ACC112 (cell line): ENCODE data around the gene KRTAP2-2.
"Not testable (repeated sequence)": the region's sequence is repeated elsewhere in the genome, so short reads cannot be mapped to it uniquely, and the experiment has no call there.

Experiments used
- H2AFZ ChIP-seq: fragments of 200-600 bp; sonication (generic); one replicate; pipeline ENCODE4 v1.6.0; 2017; ENCODE audit warnings: antibody characterized with exemption, low read length; ENCODE audit not compliant: unreplicated experiment
- H3K27ac ChIP-seq: fragments of 200-600 bp; sonication (generic); 2 replicates; pipeline ENCODE4 v1.5.1; 2014; ENCODE audit warnings: low read depth, mild to moderate bottlenecking, antibody characterized with exemption, low read length, moderate library complexity
- H3K27me3 ChIP-seq: fragments of 200-600 bp; sonication (generic); 2 replicates; pipeline ENCODE4 v1.6.1; 2014; ENCODE audit warnings: mild to moderate bottlenecking, antibody characterized with exemption, low read length, moderate library complexity, mixed read lengths; ENCODE audit not compliant: insufficient read depth
- H3K36me3 ChIP-seq: fragments of 200-600 bp; sonication (generic); 2 replicates; pipeline ENCODE4 v1.6.1; 2016; ENCODE audit warnings: mild to moderate bottlenecking, antibody characterized with exemption, low read length, moderate library complexity, mixed read lengths; ENCODE audit not compliant: insufficient read depth
- H3K4me1 ChIP-seq: fragments of 200-600 bp; sonication (generic); one replicate; pipeline ENCODE4 v1.6.1; 2016; ENCODE audit warnings: low read length, mixed read lengths; ENCODE audit not compliant: insufficient read depth, unreplicated experiment, control insufficient read depth
- H3K4me3 ChIP-seq: fragments of 200-600 bp; sonication (generic); 2 replicates; pipeline ENCODE4 v1.5.1; 2014; ENCODE audit warnings: mild to moderate bottlenecking, low read depth, low read length
- H3K79me2 ChIP-seq: fragments of 200-600 bp; sonication (generic); one replicate; pipeline ENCODE4 v1.6.0; 2016; ENCODE audit warnings: low read length; ENCODE audit not compliant: control insufficient read depth, unreplicated experiment, insufficient read depth

The KRTAP2-2 gene

DNA sequence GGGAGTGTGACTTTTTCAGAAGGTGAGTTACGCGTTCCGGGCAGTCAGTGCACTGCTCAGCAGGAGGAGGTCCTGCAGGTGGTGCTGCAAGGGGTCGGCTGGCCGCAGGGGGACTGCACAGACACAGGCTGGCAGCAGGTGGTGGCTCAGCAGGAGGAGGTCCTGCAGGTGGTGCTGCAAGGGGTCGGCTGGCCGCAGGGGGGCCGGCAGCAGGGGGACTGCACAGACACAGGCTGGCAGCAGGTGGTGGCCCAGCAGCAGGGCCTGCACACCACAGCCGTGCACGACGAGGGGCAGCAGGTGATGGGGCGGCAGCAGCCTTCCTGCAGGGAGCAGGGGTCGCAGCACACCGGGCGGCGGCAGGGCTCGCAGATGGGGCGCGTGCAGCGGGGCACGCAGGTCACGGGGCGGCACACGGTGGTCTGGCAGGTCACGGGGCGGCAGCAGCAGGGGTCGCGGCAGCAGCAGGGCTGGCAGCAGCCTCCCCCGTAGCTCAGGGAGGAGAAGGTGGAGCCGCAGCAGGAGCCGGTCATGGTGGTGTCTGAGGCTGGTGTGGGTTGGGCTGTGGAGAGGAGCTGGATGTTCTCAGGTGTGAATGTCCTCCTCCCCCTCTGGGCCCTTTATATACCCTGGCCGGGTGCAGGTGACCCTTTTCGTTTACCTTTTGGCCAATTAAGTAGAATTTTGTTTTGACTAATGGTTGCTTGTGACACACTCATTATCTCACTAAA is 8.1 kb downstream of the KRTAP2-2 start, which contains the start of gene KRTAP2-1:
TSS of gene KRTAP2-1 (minus strand) at position 582 of the 731 bp plus-strand sequence. CDS start at position 533, 49 bp downstream.
- H3K4me3 ChIP-seq, H3K79me2 ChIP-seq, H3K36me3 ChIP-seq, H2AFZ ChIP-seq, H3K27me3 ChIP-seq: not testable (repeated sequence)
- peaks cover 13% of the 10 kb centered on the region for H3K4me1 ChIP-seq
- H3K27ac ChIP-seq, result peak within 1 kb of the TSS; percentile 87

DNA sequence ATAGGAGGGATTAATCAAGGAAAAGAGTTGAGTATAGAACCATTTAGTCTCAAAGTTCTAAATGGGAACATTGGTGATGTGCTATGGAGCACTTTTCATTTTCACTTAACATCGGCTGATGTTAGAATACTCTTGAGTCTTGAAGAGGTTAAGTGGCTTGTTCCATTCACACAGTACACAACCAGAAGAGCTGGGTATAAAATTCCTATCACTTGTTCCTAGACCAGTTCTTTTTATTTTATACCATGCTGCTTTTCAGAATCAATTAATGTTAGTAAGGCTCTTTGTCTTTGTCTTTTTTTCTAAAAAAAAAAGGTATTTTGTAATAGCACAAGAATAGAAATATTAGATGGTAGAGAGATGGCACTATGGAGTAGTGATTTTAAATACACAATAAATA is 12.1 kb downstream of the KRTAP2-2 start:
- no peak overlapping the region for H3K4me3 ChIP-seq
- H2AFZ ChIP-seq, result no peak overlapping the region
- 0 out of 2 replicates have a peak, but pooled peaks cover 3% of the 10 kb centered on the region for H3K36me3 ChIP-seq
- no peaks in the 10 kb centered on the region for H3K27me3 ChIP-seq
- no peaks in the 10 kb centered on the region for H3K4me1 ChIP-seq
- H3K27ac ChIP-seq, result no peak overlapping the region
- H3K79me2 ChIP-seq, result no peaks in the 10 kb centered on the region

DNA sequence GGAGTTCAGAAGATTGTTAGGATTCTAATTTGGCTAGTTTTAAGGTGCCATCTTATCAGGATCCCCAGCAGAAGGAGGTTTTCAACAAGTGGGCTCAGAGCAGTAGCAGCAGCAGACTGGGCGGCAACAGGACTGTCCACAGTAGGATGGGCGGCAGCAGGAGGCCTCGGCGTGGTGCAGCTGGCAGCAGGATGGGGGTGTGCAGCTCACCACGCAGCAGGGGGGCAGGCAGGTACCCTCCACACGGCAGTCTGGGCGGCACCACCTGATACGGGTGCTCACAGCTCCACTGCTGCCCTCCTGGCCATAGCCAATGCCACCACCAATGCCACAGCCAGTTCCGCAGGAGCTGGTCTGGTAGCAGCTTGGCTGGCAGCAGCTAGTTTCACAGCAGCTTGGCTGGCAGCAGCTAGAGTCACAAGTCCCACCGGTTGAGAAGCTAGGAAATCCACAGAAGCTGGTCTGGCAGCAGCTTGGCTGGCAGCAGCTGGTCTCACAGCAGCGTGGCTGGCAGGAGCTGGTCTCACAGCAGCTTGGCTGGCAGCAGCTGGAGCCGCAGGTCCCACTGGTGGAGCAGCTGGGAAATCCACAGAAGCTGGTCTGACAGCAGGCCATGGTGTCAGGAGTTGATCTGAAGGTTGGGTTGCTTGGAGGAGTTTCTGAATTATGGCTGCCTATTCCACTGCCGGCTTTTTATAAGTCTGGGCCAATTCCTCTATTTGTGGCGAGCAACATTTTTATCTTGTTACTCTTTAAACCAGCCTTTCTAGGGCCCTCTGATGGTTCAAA is 14.1 kb downstream of the KRTAP2-2 start, which contains the start of gene KRTAP1-1:
TSS of gene KRTAP1-1 (minus strand) at position 668 of the 789 bp plus-strand sequence. CDS start at position 615, 53 bp downstream.
- H3K27ac ChIP-seq, H2AFZ ChIP-seq, H3K4me3 ChIP-seq, H3K79me2 ChIP-seq, H3K36me3 ChIP-seq, H3K27me3 ChIP-seq, H3K4me1 ChIP-seq: not testable (repeated sequence)

DNA sequence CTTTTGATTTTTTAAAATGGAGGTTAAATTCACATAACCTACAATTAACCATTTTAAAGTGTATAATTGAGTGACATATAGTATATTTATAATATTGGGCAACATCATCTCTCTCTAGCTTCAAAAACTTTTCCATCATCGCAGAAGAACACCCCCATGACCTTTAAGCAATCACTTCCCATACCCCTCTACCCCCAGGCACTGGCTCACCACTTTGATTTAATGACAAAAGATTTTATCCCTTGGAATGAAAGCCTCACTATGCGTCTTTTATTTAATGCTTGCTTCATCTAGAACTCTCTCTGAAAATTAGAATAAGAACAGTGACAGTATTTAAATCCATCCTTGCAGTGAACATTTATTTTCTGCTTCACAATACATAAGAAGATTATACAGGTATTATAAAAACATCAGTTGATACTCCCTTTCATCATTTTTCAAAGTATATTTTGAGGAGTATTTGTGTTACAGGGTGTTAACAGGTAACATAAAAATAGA is 17.1 kb downstream of the KRTAP2-2 start:
- no peaks in the 10 kb centered on the region for H3K27me3 ChIP-seq
- no peak overlapping the region for H3K27ac ChIP-seq
- H3K79me2 ChIP-seq, result no peaks in the 10 kb centered on the region
- H3K4me1 ChIP-seq, result no peaks in the 10 kb centered on the region
- H3K4me3 ChIP-seq, result no peak overlapping the region
- H3K36me3 ChIP-seq, result no peaks in the 10 kb centered on the region
- H2AFZ ChIP-seq, result no peak overlapping the region

DNA sequence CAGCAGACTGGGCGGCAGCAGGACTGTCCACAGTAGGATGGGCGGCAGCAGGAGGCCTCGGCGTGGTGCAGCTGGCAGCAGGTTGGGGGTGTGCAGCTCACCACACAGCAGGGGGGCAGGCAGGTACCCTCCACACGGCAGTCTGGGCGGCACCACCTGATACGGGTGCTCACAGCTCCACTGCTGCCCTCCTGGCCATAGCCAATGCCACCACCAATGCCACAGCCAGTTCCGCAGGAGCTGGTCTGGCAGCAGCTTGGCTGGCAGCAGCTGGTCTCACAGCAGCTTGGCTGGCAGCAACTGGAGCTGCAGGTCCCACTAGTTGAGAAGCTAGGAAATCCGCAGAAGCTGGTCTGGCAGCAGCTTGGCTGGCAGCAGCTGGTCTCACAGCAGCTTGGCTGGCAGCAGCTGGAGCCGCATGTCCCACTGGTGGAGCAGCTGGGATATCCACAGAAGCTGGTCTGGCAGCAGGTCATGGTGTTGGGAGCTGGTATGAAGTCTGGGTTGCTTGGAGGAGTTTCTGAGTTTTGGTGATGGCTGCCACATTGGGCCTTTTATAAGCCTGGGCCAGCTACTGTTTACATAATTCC is 20.6 kb downstream of the KRTAP2-2 start, which contains the start of gene KRTAP1-3:
TSS of gene KRTAP1-3 (minus strand) at position 529 of the 590 bp plus-strand sequence. CDS start at position 476, 53 bp downstream.
- H3K4me1 ChIP-seq, H3K36me3 ChIP-seq, H3K27ac ChIP-seq, H3K79me2 ChIP-seq, H3K27me3 ChIP-seq, H2AFZ ChIP-seq, H3K4me3 ChIP-seq: not testable (repeated sequence)

DNA sequence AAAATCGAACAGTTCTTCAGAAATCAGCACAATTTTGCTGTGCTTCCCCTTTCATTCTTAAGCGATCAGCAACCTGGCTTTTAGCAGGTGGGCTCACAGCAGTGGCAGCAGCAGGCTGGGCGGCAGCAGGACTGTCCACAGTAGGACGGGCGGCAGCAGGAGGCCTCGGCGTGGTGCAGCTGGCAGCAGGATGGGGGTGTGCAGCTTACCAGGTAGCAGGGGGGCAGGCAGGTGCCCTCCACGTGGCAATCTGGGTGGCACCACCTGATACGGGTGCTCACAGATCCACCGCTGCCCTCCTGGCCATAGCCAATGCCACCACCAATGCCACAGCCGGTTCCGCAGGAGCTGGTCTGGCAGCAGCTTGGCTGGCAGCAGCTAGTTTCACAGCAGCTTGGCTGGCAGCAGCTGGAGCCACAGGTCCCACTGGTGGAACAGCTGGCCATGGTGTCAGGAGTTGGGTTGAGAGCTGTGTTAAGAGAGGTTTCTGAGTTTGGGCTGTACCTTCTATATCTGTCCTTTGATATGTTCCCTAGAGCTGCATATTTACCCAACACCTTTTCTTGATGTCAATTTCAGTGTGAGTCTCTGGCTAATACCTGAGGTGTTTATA is 25.3 kb downstream of the KRTAP2-2 start, which contains the start of gene KRTAP1-4:
TSS of gene KRTAP1-4 (minus strand) at position 563 of the 613 bp plus-strand sequence. CDS start at position 446, 117 bp downstream.
- no peak within 1 kb of the TSS for H3K4me3 ChIP-seq
- H3K4me1 ChIP-seq, result peaks cover 20% of the 10 kb centered on the region
- H3K27ac ChIP-seq, result no peak within 1 kb of the TSS
- H3K27me3 ChIP-seq, result no peaks in the 10 kb centered on the region
- H2AFZ ChIP-seq, result no peak within 1 kb of the TSS
- H3K79me2 ChIP-seq, result no peaks in the 10 kb centered on the region
- H3K36me3 ChIP-seq, result no peaks in the 10 kb centered on the region

DNA sequence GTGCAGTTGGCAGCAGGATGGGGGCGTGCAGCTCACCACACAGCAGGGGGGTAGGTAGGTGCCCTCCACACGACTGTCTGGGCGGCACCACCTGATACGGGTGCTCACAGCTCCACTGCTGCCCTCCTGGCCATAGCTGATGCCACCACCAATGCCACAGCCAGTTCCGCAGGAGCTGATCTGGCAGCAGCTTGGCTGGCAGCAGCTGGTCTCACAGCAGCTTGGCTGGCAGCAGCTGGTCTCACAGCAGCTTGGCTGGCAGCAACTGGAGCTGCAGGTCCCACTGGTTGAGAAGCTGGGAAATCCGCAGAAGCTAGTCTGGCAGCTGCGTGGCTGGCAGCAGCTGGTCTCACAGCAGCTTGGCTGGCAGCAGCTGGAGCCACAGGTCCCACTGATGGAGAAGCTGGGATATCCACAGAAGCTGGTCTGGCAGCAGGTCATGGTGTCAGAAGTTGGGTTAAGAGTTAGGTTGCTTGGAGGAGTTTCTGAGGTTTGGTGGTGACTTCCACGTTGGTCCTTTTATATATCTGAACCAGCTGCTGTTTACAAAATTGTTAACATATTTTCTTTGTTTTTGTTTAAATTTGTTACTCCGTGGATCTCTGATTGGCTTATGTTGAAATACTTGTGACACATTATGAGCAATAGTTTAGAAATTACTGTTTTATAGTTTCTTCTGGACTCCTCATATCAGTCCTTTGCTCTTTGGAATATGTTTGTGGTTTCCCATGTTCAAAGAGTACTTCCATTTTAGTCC is 28.1 kb downstream of the KRTAP2-2 start, which contains the start of gene KRTAP1-5:
TSS of gene KRTAP1-5 (minus strand) at position 494 of the 757 bp plus-strand sequence. CDS start at position 441, 53 bp downstream.
- no peaks in the 10 kb centered on the region for H3K36me3 ChIP-seq
- H3K79me2 ChIP-seq, result no peaks in the 10 kb centered on the region
- H3K4me1 ChIP-seq, result peaks cover 24% of the 10 kb centered on the region
- H3K27me3 ChIP-seq, result no peaks in the 10 kb centered on the region
- H2AFZ ChIP-seq, result peak within 1 kb of the TSS; percentile 57
- H3K27ac ChIP-seq, result peak within 1 kb of the TSS; percentile 55
- no peak within 1 kb of the TSS for H3K4me3 ChIP-seq

DNA sequence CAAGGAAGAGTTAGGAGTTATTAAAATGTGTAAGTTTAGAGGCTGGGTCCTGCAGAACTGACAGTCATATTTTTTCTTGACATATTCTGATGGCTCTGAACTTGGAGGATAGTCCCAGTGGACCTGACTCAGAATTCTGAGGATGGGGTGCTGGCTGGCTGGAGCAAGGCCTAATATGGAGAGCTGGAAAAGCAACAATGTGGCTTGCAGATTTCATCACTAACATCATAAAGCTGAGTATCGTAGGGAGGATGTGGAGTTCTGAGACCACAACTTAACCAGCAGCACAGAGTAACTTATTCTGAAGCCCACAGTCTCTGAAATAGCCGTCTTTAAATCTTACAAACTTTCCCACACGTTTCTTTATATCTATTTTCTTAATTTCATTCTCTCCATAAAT is 30.3 kb downstream of the KRTAP2-2 start:
- Histone ChIP-seq H2AFZ (peak overlapping the region; percentile 22), H3K36me3 (no peaks in the 10 kb centered on the region), H3K4me1 (peaks cover 24% of the 10 kb centered on the region), H3K27ac (no peak overlapping the region), H3K4me3 (no peak overlapping the region), H3K79me2 (no peaks in the 10 kb centered on the region), H3K27me3 (no peaks in the 10 kb centered on the region)

DNA sequence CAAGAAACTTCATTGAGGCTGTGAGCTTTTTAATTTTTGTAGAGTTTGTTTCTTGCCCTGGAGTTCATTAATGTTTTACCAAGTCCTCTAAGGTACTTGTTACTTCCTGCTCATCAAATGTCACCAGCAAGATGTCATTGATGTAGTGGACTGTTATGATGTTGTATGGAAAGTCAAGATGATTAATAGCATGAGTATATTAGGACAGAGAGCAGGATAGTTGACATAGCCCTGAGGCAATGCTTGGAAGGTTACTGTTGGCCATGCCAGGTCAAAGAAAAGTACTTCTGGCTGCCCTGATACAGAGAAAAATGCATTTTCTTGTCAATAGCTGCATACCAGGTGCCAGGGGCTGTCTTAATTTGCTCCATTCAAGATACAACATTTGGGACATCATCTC is 34.7 kb downstream of the KRTAP2-2 start:
- peaks cover 8% of the 10 kb centered on the region for H3K4me1 ChIP-seq
- no peaks in the 10 kb centered on the region for H3K79me2 ChIP-seq
- H3K36me3 ChIP-seq, result no peaks in the 10 kb centered on the region
- H3K27me3 ChIP-seq, result no peaks in the 10 kb centered on the region
- H3K4me3 ChIP-seq, result no peak overlapping the region
- no peak overlapping the region for H3K27ac ChIP-seq
- no peak overlapping the region for H2AFZ ChIP-seq
